RPMI7951 (cell line): ENCODE measurements around the gene MAPKAPK3. TPM values are rescaled to one million over a fixed set of nuclear protein-coding genes. Genes with fewer than 3 reads are reported as not detected.

Experiments
- DNase-seq: peaks from one replicate; pipeline ENCODE4 v3.0.0-alpha.2; 2012; ENCODE audit warnings: low read depth
- total RNA-seq: library from RNA; depleted of rRNA; stranded (reverse); fragments of >200 nt; shearing (Covaris generic); gene quantifications from 2 replicates; pipeline ENCODE4 v1.2.3, GENCODE V29; 2014; rRNA removed

The MAPKAPK3 gene
- 65.7 and 75.5 TPM in 2 replicates for total RNA-seq

- no peak for DNase-seq
Measured at GRCh38 chr3:50617096-50617791, at the start of gene MAPKAPK3. TSS of gene MAPKAPK3 (plus strand) at chr3:50617151. CDS start at chr3:50617566, 415 bp downstream.

DNA sequence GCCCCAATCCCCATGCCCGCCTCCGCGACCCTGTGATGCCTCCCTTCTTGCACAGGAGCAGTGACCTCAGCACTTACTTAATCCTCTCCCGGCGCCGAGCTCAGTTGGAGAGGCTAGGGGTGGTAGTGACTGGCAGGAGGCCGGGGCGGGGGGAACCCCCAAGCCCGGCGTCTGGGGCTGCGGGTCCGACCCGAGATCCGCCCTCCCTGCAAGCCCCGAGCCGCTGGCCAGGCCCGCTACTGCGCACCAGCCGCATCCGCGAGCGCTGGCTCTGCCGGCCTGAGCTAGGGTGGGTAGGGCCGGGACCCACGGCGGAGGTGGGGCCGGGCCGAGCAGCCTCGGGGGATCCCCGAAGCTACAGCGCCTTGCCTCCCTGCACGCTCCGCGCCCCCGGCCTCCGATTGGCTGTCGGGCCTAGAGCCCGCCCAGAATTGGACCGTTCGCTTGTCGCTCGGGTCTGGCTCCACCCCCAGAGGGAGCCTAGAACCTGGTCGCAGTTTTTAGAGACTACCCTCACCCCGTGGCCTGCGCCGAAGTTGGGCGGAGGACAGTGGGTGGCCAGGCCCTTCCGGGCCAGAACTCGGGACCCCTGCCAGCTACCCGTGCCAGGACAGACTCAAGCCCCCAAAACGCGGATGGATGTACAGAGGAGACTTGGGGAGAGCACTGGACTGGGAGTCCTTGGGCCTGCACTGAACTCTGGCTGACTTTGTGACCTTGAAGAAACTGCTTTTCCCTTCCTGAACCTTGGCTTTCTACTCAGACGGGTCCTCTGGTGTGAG lies 49.4 kb upstream of the MAPKAPK3 start, which contains the start of gene C3orf18:
Gene C3orf18, minus strand, starts transcription at position 362 of the 782 bp plus-strand sequence. CDS start 2,048 bp downstream, outside the sequence.
- DNase-seq, result peak; percentile 87

GRCh38 chr3:50568947-50569749 lies 47.8 kb upstream of the MAPKAPK3 start, which contains the start of gene HEMK1:
TSS of gene HEMK1 (plus strand) at chr3:50569522. CDS start at chr3:50571105, 1,583 bp downstream.
- DNase-seq, result peak; percentile 94

- no peak for DNase-seq
Measured at GRCh38 chr3:50570508-50571279, 46.3 kb upstream of the MAPKAPK3 start.

DNA sequence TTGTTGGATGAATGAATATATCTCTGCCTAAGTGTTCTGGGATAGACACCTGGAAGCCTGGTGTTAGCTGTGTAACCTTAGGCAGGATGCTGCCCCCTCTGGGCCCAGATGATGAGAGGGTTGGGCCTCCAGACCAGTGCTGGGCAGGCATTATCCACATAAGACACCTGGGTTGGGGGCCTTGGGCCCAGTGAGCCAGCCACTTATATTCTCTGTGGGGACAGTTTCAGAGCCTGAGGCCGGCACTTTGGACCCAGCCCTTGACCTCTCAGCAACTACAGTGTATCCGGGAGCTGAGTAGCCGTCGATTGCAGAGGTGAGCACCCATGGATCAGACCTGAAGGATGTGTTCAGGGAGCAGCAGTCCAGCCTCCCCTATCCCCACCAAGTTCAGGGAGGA lies 45.5 kb upstream of the MAPKAPK3 start:
- DNase-seq, result no peak

DNA sequence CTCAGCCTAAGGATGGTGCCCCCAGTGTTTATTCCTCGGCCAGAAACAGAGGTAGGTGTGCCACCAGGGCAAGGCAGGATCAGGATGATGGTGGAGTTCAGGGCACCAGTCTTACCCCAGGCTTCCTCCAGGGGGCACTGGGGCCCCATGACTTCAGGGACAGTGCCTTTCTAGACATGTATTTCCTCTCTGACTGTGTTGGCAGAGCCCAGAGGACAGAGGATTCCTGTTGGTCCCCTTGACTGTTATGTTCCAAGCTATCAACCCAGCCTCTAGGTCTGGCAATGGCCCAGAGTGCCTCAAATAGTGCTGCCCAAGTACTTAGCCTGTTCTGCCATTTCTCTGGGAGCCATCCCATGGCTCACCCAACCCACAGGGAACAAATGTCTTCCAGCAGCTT lies 44.8 kb upstream of the MAPKAPK3 start:
- peak; percentile 63 for DNase-seq

DNA sequence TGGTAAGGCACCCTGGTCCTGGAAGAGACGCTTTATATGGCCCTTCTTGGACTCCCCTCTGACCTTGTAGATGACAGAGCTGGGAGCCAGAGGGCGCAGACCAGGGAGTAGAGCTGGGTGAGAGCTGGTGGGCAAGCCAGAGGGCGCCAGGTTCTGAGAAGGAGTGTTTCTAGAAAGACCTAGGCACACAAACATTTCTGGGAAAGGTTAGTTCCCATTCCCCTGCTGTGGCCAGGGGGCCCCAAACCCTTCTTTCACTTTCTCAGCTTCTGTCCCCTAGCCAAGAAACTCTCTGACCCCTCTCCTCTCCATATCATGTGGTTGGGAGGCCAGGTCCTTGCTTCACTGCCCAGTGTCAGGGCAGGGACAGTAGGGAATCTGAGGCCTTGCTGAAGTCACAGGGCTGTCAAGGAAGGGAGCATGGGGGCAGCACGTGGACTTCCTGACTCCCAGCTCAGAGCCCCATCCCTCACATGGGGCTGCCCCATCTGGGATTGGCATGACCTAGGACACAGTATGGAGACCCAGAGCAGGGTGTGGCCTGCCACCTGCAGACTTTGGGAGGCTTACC lies 44.1 kb upstream of the MAPKAPK3 start:
- no peak for DNase-seq

- DNase-seq, result no peak
Measured at GRCh38 chr3:50573566-50574443, 43.1 kb upstream of the MAPKAPK3 start.

- DNase-seq, result no peak
Measured at GRCh38 chr3:50574444-50574831, 42.5 kb upstream of the MAPKAPK3 start.

DNA sequence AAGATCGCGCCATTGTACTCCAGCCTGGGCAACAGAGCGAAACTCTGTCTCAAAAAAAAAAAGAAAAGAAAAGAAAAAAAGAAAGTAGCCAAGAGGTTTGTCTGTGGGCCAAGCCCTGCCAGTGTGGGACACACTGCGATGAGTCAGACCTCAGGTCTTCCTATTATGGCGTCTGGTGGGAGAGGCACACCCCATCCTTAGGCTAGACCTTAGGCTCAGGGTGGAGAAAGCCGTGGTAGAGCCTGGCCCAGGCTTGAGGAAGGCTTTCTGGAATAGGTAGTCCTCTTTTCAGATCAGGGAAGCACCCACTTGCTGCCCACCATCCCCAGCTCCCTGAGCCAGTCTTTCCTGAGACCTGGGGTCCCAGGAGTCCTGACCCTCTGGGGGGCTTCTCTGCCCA lies 41.6 kb upstream of the MAPKAPK3 start:
- peak; percentile 76 for DNase-seq

- no peak for DNase-seq
Measured at GRCh38 chr3:50577348-50577747, 39.6 kb upstream of the MAPKAPK3 start.

DNA sequence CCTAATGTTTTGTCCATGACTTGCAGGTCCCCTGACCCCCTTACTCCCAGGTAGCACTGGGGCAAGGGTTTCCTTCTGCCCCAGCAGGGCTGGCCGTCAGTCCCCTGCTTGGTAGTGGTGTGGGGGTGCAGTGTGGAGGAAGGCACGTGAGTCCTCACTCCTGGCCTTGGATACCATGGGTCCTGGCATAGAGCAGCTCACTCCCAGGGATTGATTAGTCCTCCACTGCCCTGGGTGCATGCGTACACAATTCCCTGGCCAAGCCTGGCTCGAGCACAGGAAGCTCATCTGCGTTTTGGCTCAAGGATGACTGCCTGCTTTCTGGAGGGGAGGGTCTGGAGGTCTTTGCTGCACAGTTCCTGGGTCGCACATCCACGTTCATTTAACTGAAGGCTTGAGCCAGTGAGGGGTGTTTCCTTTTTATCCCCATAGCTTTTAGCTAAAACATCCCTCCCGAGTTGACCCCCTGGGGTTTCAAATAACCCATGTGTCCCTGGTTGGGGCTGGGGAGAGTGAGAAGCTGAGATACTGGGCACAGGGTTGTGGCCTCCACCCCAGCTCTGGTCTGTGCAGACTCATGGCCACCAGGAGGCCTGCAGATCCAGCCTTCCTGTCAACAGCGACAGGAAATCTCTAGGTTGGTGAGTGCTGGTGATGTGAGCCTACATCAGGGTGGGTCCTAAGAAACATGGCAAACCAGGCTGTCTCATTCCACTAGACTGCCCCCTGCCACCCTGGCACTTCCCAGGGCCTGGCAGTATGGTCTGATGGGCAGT lies 36.1 kb upstream of the MAPKAPK3 start:
- no peak for DNase-seq

- no peak for DNase-seq
Measured at GRCh38 chr3:50581459-50581842, 35.5 kb upstream of the MAPKAPK3 start.

- no peak for DNase-seq
Measured at GRCh38 chr3:50582083-50582482, 34.9 kb upstream of the MAPKAPK3 start.

DNA sequence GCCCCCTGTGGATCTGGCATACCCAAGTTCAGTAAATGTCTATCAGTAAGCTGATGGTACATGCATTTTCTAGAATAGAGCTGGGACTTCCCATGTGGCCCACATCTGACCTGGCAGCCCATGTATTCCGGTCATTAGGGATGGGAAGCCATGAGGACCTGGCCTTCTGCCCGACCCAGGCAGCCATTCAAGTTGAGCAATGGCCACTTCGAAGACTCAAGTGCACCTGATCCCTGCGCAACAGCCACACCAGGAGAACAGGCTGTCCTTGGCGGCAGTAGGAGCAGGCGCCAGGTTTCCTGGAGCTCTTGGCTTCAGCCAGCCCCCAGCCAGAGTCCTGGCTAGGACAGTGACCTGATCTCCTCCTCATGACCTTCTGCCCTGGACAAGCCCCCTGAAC lies 33.1 kb upstream of the MAPKAPK3 start:
- DNase-seq, result no peak

GRCh38 chr3:50584391-50584790 lies 32.6 kb upstream of the MAPKAPK3 start:
- no peak for DNase-seq

GRCh38 chr3:50585919-50586762 lies 30.8 kb upstream of the MAPKAPK3 start:
- DNase-seq, result no peak

DNA sequence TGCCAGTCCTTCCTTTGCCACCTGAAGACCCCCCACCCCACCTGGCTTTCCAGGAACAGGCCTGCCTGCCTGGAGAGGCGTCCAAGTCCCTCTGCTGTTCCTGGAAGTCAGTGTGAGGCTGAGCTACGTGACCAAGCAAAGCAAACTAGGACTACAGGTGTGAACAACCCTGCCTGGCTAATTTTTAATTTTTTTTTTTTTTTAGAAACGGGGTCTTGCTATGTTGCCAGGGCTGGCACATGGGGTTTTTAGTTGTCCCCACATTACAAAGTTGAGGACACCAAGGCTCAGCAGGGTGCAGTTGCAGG lies 30.2 kb upstream of the MAPKAPK3 start:
- no peak for DNase-seq
